ENCODE results near the gene ZNF532.
A peak's percentile ranks its signal among the peaks of the same experiment; 100 is the strongest.
"Not testable (repeated sequence)": the region's sequence is repeated elsewhere in the genome, so short reads cannot be mapped to it uniquely, and the experiment has no call there.

ZNF532 gene

DNA sequence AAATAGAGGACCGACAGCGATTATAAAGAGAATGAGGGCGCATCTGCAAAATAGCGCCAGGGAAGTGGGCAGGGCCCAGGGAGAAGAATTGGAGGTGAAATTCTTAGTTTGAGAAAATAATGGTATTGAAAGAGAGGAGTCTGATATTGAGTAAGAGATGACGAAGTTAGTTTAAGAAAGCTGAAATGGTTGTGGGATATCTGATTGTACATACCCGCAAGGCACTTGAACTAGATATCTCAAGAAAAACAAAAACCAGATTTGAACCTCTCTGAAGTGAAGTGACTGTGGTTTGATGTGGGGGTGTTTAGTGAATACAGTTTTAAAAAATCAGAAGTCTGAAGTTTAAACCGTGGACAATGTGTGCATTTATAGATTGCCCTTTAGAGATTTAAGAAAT lies 38.9 kb downstream of the ZNF532 start:
- DNase-seq = no peak

DNA sequence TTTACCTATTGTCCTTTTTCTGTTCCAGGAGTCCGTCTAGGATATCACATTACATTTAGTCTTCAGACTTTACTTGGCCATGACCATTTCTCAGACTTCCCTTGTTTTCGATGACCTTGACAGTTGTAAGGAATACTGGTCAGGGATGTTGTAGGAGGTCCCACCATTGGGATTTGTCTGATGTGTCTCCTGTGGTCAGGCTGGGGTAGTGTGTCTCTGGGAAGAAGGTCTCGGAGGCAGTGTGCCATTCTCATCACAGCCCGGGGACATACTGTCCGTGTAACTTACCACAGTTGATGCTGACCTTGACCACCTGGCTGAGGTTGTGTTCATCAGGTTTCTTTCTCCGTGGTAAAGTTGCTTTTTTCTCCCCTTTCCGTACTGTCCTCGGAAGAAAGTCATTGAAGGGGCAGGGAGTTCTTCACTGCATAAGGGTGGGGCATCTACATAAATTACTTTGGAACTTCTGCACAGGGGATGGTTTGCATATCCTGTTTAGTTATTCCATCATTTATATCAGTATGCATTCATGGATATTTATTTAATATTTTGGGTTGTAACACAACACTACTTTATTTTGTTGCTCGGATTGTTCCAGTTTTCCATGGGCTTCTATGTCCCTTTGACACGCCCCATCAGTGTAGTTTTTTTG lies 41.2 kb downstream of the ZNF532 start:
- DNase-seq = no peak

DNA sequence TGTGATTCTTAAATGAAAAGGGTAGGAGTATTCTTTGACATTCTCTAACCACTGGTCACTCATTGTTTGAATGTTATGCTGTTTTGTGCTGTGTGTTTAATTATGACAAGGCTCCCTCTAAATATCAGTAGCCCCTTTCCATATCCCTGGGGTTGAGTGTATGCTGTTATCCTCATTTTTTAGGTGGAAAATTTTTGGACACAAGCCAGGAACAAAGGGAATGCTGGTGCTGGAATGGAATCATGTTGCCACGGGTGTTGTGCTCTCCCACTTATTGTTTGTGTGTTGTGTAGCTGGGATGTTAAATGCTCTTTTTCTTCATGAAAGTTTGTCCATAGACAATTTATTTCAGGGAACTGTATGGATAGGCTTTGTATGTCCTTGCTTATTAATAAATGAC lies 43.3 kb downstream of the ZNF532 start:
- no peak for DNase-seq

DNA sequence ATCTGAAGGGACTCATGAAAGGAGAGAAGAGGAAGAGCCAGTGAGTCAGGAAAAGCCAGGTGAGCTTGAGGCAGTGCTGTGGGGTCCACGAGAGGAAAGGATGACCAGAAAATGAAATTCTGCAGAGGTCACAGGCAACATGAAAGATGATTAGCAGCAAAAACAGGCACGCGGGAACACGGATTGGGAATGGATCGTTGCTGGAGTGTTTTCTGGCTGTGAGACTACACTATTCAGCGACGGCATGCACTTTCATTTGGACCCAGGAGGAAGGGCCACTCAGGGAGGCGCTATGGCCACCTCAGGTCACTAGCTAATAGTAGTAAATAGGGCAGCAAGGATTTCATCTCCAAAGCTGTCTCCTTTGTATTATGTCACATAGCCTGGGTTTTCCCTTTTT lies 44.8 kb downstream of the ZNF532 start:
- DNase-seq = no peak

DNA sequence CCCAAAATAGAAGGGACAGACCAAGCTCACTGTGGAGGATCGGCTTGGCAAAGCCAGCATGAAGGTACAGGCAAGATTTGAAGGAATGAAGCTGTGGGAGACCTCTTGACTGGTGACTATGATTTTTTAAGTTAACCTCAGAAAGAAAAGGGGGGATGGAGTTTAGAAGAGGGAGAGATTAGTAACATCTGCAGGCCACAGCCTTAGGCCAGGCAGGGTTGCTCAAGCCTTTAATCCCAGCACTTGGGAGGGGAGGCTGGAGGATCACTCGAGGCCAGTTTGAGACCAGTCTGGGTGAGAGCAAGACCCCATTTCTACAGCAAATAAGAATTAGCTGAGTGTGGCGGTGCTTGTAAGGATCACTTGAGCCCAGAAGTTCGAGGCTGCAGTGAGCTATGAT lies 46.6 kb downstream of the ZNF532 start:
- DNase-seq = no peak

DNA sequence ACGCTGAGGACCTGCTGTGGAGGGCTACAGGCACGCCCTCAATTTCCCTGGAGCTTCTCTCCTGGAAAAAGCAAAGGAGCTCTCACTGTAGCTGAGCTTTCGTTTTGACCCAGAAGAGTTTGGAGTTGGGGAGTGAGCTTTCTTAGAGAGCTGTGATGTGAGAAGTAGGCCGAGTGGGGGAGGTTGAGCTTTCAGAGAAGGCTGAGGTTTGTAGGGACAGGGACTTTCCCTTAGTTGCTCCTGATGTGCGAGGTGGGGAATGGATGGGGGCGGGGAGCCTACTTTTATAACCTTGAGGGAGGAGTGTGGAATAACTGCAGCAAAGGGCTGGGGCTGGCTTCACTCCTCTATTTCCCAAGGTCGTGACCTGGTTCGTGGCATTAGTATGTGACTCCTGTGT lies 47.1 kb downstream of the ZNF532 start:
- DNase-seq = no peak

DNA sequence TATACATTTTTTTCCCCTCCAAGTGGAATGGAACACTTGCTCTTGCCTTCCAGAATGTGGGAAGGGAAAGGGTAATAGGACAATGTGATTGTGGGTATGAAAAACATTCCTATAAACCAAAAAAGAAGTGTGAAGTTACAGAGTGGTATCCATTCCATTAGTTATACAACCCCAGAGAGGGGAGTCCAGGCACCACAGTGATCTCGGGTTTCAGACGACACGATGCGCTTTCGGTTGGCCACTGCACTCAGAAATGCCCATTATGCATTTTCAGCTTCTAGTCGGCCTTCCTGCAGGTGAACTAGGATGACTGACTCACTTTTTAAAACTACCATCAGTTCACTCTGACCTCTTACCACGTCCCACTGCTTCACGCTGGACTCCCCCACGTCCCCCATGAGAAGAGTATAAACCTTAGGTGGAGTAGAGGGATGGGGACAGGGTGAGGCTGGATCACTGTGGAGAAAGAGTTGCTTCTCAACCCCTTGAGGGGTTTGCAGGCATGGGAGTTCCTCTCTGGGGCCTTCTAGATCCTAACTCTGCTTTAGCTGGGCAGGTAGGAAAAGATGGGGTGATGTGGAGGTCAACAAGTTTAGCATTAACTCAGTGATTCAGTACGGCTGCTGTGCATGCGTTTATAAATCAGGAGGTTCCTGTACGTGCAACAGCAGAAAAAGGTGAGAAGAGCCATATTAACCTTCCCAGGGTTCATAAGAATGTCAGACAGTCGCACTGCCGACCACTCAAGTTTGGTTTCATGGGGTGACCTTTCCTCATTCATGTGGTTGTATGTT lies 50.5 kb downstream of the ZNF532 start:
- no peak for DNase-seq

DNA sequence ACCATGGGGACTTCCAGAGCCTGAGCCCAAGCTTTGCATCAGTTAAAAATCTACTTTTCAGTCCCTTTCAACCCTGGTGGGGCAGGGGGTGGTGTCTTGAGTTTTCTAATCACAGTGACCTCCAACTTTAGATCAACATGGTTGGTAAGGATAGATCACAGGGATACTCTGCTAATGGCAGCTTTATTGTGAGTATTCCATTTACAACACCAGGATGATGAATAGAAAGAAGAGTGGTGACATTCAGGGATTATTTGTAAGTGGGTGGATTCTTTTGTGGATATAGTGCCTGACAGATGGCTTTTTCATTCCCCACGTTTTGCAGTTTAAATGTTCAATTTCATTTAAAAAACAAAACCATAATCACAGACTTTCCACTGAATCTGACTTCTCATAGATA lies 51.3 kb downstream of the ZNF532 start:
- no peak for DNase-seq

DNA sequence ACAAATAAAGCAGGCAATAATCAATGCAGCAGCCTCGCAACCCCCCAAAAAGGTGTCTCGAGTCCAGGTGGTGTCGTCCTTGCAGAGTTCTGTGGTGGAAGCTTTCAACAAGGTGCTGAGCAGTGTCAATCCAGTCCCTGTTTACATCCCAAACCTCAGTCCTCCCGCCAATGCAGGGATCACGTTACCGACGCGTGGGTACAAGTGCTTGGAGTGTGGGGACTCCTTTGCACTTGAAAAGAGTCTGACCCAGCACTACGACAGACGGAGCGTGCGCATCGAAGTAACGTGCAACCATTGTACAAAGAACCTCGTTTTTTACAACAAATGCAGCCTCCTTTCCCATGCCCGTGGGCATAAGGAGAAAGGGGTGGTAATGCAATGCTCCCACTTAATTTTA lies 55.3 kb downstream of the ZNF532 start:
- DNase-seq = not testable (repeated sequence)

DNA sequence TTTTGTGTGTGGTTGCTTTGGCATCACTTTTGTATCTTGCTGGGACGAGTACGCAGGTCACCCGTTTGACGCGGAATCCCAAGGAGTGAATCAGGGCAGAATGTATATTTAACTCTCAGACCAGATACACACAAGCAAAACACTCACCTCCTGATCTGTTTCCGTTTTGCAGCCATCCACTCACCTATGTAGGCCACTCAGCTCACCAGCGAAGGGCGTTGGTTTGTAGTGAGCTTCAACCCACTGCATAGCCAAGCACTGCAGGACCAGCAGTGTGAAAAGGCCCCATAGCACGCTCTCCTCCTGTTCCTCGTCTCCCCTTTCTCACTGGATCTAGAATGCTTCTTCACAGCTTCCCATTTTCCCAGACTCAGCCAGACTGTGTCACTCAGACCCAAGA lies 58.3 kb downstream of the ZNF532 start:
- DNase-seq = no peak

DNA sequence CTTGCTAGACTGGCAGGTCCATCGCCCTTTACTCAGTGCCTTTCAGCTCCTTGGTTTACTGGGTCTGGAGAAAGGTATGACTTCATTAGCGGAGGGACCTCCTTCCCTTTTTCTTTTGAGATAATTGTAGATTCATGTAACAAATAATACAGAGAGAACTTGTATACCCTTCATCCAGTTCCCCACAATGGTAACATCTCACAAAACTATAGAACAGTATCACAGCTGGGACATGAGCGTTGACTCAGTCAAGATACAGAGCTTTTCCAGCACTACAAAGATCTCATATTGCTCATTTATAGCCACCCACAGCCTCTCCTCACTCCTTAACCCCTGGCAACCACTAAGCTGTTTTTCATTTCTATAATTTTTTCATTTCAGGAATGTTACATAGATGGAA lies 59.8 kb downstream of the ZNF532 start:
- DNase-seq = no peak

DNA sequence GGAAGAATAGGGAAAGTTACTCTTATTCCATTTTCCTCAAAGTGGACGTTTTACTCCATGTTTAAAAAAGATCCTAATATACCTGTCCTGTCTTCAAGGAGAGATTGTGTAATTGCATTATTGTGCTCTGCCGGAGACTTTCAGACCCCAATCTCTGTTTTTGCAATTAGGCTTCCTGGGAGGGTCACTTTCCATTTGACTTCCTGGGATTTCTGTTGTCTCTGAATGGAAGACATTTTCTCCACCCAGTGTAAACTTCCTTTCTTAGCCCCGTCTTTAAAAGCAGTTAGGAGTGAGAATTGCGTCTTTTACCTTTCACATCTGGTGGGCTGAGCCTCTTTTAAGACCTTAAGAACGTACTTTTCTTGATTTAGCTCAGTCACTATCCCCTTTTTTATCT lies 63.0 kb downstream of the ZNF532 start:
- no peak for DNase-seq

DNA sequence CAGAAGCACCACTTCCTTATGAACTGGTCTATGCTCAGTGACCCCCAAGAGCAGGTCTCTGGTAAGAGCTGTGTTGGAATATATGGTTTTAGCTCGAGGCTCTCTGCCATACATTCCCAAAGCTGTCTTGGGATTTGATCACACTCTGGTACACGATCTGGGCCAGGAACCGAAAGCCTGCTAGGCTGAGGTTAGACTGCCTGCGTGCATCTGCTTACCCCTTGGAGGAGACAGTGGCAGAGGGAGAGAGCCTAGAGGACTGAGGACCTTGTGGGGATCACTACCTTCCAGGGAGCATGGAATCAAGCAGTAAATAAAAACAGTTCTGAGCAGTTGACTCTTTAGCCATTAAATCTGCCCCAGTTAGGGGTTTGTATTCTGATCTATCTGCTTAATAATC lies 63.7 kb downstream of the ZNF532 start:
- DNase-seq = no peak

DNA sequence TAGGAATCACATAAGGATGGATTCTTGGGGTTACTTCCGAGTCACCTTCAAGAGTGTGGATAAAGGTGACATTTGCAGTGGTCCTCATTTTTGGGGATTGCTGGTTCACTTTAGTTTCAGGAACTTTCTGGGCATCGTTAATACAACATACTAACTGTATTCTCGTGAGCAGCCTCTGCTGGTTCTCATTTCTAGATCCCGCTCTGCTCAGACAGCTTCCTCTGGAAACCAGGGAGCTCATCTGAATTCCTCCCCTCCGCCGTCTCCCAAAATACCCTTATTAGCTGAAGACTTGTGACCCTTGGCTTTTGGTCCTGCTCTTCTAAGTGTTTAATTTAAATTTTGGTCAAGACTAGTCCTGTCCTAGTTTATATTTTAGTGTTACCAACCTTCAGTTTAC lies 64.5 kb downstream of the ZNF532 start:
- no peak for DNase-seq

DNA sequence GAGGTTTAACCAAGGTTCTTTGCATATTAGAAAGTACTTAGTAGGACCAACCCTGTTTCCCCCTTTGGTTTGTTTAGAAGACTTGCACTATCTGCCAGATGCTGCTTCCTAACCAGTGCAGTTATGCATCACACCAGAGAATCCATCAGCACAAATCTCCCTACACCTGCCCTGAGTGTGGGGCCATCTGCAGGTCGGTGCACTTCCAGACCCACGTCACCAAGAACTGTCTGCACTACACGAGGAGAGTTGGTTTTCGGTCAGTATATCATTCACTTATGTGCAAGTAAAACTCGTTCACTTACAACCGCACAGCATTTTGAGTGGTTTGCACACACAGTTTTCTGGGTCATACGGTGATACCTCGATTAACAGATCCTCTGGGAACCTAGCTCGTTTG lies 69.7 kb downstream of the ZNF532 start:
- no peak for DNase-seq

DNA sequence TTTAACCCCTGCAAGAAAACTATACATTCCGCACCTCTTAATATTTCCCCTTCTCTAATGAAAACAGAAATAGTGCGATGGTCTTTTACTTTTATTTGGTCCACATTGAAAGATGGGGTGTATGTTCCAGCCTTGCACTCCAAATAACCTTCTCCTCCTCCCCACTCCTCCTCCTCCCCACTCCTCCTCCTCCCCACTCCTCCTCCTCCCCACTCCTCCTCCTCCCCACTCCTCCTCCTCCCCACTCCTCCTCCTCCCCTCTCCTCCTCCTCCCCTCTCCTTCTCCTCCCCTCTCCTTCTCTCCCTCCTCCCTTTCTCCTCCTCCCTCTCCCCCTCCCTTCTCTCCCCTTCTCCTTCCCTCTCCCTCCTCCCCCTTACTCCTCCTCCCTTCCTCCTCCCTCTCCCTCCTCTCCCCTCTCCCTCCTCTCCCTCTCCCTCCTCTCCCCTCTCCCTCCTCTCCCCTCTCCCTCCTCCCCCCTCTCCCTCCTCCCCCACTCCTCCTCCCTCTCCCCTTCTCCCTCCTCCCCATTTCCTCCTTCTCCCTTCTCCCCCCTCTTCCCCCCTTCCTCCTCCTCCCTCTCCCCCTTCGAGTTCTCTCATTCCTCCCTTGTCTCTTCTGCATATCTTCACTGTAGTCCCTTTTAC lies 70.4 kb downstream of the ZNF532 start:
- DNase-seq = no peak

DNA sequence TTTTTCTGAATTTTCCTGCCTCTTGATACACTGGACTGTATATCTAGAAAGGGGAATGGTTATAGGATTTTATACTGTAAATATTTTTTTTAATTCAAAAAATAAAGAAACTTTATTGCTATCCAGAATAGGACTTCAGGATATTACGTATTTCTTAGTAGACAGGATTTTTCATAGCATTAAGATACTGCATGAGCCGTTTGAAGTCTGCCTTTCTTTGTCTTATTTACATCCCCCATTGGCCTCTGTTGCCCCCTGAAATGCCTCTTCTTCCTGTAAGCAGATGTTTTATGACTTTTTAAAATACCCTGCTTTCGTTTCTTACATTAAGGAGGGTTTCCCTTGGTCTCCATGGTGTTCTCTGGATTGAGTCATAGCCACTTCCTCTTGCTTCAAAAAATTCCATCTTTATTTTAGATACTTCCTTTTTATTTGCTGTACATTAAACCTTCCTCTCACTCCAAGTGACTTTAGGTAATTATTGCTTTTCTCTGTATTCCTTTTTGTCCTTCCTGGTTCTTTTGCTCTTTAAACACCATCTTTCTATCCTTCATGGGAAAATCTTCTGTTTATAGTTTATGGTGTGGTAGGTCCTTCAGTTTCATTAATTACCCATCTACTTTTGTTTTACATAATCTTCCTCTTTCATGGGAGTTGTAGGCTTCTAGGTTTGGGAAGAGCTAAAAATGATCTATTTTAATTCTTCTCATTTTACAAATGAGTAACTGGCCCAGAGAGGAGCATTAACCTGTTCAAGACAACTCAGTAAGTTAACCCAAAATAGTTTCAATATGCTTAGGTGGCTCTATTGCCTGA lies 72.6 kb downstream of the ZNF532 start:
- DNase-seq = peak; percentile 82

DNA sequence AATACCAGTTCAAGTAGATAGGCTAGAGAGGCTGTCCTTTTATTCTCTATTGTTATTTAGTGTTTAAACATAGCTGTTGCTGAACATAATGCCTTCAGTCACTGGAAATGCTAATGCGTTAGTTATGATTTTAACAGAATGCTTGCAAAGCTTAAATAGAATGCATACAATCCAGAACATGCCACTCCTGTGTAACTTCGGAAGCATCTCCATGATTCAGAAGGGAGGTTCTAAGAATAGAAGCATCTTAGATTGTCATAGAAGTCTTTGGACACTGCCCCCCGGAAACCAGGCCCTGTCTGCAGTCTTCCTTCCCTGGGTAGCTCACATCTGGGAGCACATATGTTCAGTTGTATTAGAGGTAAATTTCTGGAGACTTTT lies 73.2 kb downstream of the ZNF532 start:
- no peak for DNase-seq

DNA sequence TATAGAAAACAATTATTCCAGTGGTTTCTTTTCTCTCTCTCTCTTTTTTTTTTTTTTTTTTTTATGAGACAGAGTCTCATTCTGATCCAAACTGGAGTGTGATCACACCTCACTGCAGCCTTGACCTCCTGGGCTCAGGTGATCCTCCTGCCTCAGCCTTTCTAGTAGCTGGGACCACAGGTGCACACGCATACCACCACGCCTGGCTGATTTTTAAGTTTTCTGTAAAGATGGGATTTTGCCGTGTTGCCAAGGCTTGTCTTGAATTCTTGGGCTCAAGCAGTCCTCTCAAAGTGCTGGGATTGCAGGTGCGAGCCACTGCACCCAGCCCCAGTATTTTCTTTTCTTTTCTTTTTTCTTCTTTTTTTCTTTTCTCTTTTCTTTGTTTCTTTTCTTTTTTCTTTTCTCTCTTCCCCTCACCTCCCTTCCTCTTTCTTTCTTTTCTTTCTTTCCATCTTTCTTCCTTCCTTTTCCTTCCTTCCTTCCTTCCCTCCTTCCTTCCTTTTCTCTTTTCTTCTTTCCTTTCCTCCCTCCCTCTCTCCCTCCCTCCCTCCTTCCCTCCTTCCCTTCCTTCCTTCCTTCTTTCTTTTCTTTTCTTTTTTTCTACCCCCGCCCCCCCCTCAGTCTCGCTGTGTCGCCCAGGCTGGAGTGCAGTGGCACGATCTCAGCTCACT lies 76.9 kb downstream of the ZNF532 start:
- no peak for DNase-seq

DNA sequence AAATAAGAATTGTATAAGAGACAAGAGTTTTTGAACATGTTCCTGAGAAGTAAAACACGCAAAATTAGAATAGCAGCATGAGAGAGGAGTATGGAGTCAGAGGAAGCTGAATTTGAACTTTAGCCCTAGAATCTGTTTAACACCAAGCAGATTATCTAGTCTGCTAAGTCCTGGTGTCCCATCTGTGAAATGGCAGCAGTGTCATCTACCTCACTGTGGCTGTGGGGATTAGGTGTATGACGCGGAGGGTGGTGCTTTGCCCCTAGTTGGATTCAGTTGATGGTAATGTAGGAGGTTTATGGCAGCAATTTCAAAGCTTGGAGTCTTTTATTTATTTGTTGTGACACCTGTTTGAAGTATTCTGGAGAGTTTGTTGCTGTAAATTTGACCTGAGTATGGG lies 79.2 kb downstream of the ZNF532 start:
- DNase-seq = no peak

DNA sequence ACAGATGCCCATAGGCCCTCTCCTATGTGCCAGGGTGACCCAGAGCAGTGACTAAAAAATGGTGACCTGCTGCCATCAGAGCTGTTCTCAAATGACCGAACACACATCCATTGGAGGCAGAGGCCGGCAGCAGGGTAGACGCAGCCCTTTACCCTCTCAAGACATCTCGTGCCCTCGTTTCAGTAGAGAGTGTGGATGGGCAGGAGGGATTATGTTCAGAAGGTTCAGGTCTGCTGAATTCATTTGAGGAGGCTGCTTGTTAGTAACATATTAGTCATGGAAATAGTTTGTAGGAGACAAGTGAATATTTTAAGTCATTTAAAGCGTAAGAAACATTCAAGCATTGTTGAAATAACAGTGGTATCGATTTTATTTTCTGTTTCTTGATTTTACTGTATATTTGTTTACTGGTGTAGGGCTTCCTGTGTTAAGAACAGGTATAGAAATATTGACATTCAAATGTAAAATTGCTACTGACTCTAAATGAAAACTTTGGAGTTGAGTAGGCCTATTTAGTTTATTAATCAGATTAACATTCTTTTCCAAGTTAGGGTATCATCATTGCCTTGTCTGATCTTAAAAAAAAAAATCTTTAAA lies 82.6 kb downstream of the ZNF532 start:
- no peak for DNase-seq

DNA sequence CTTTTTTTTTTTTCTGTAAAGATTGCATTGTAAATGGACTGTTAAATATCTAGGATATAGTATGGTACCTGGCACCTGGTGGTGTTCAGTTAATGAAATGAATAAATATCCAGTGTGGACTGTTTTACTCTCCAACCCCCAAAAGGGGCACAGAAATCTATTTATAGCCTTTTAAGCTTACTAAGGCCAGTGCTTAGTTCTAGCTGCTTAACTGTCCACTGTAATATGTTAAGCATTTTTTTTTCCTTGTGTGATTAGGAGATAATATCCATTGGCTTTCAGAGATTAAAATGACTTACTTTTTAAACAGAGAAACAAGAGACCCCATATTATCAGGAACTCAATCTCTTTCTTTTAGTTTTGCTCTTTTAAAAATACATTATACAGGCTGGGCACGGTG lies 84.4 kb downstream of the ZNF532 start:
- DNase-seq = no peak
